ENCODE results near the gene CBX7. TPM values are rescaled to one million over a fixed set of nuclear protein-coding genes. Genes with fewer than 3 reads are reported as not detected.

Gene CBX7
- polyA plus RNA-seq, 1 donor from 2014 or later: 4.4 TPM

DNA sequence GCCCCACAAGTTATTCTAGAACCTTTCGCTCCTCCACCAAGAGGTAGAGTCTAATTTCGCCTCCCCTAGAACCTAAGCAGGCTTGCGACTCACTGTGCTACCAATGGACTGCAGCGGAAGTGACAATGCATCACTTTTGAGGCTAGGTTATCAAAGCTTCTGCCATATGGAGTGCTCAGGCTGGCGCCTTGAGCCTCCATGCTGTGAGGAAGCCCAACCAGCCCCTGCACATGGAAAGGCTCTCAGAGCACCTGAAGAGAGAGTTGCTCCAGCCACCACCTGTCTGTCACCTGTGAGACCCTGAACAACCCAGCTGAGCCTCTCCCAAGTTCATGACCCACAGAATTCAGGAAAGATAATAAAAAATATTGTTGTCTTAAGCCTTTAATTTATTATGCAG, 29.3 kb upstream of the CBX7 start:
- Histone ChIP-seq H4K20me1 (ENCODE audit: insufficient read depth) (no peaks in the 10 kb centered on the region), H3F3A (ENCODE audit: insufficient read depth, low read length, poor library complexity, severe bottlenecking) (no peaks in the 10 kb centered on the region), H3K9me3 (ENCODE audit: low read length) (no peaks in the 10 kb centered on the region), H3K4me2 (ENCODE audit: low read length) (no peak overlapping the region), H3K79me2 (replicated peaks; ENCODE audit: insufficient read depth, low read length) (no peaks in the 10 kb centered on the region), H2AFZ (ENCODE audit: low read depth, low read length) (no peak overlapping the region), H3K27ac (ENCODE audit: low read length) (no peak overlapping the region), H3K9me2 (ENCODE audit: insufficient read depth, low read length) (no peaks in the 10 kb centered on the region), H3K4me3 (ENCODE audit: low read length) (no peak overlapping the region), H3K9ac (ENCODE audit: low read length) (no peak overlapping the region), H3K36me3 (ENCODE audit: insufficient read depth, low read length) (no peaks in the 10 kb centered on the region), H3K27me3 (ENCODE audit: insufficient read depth, low read depth, low read length) (no peaks in the 10 kb centered on the region)
- TF ChIP-seq EZH2 (IDR thresholded peaks at IDR 0.05; ENCODE audit: borderline replicate concordance, insufficient read depth, low read length, poor library complexity, severe bottlenecking) (no peak), RAD21 (conservative IDR thresholded peaks at IDR 0.05) (no peak)
- TF ChIP-seq, protein P1, sequence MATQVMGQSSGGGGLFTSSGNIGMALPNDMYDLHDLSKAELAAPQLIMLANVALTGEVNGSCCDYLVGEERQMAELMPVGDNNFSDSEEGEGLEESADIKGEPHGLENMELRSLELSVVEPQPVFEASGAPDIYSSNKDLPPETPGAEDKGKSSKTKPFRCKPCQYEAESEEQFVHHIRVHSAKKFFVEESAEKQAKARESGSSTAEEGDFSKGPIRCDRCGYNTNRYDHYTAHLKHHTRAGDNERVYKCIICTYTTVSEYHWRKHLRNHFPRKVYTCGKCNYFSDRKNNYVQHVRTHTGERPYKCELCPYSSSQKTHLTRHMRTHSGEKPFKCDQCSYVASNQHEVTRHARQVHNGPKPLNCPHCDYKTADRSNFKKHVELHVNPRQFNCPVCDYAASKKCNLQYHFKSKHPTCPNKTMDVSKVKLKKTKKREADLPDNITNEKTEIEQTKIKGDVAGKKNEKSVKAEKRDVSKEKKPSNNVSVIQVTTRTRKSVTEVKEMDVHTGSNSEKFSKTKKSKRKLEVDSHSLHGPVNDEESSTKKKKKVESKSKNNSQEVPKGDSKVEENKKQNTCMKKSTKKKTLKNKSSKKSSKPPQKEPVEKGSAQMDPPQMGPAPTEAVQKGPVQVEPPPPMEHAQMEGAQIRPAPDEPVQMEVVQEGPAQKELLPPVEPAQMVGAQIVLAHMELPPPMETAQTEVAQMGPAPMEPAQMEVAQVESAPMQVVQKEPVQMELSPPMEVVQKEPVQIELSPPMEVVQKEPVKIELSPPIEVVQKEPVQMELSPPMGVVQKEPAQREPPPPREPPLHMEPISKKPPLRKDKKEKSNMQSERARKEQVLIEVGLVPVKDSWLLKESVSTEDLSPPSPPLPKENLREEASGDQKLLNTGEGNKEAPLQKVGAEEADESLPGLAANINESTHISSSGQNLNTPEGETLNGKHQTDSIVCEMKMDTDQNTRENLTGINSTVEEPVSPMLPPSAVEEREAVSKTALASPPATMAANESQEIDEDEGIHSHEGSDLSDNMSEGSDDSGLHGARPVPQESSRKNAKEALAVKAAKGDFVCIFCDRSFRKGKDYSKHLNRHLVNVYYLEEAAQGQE (IDR thresholded peaks at IDR 0.05; ENCODE audit: borderline replicate concordance): no peak

DNA sequence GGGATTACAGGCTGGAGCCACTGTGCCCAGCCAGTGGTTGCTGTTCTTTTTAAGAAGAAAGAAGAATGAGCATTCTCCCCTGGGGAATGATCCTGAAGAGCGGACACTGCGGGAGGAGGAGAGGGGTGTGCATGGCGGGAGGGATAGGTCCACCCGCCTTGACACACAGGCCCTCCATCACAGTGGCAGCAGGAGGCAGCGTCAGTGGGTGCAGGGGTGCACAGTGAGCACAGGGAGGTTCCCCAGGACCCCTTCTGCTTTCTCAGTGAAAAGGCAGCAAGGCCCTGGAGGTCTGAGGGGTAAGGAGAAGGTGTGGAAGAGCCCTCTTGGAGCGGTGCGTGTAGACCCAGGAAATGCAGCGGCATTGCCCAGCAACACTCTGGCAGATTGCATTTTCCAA, 28.9 kb upstream of the CBX7 start:
- Histone ChIP-seq H2AFZ (ENCODE audit: low read depth, low read length) (no peak overlapping the region), H3K4me3 (ENCODE audit: low read length) (no peak overlapping the region)

More for the DNA sequence above, 28.9 kb upstream of the CBX7 start:
- no peak overlapping the region for H3K4me2 ChIP-seq (ENCODE audit: low read length)
- H3F3A ChIP-seq (ENCODE audit: insufficient read depth, low read length, poor library complexity, severe bottlenecking): no peaks in the 10 kb centered on the region
- H3K9ac ChIP-seq (ENCODE audit: low read length): no peak overlapping the region
- H3K79me2 ChIP-seq (replicated peaks; ENCODE audit: insufficient read depth, low read length): no peaks in the 10 kb centered on the region
- H3K9me3 ChIP-seq (ENCODE audit: low read length): no peaks in the 10 kb centered on the region
- no peak overlapping the region for H3K27ac ChIP-seq (ENCODE audit: low read length)
- no peaks in the 10 kb centered on the region for H4K20me1 ChIP-seq (ENCODE audit: insufficient read depth)
- H3K9me2 ChIP-seq (ENCODE audit: insufficient read depth, low read length): no peaks in the 10 kb centered on the region
- no peaks in the 10 kb centered on the region for H3K27me3 ChIP-seq (ENCODE audit: insufficient read depth, low read depth, low read length)
- no peak for TF ChIP-seq EP300 (conservative IDR thresholded peaks at IDR 0.05; ENCODE audit: poor library complexity, severe bottlenecking)
- no peak for TF ChIP-seq SMC3 (conservative IDR thresholded peaks at IDR 0.05; ENCODE audit: poor library complexity)
- no peak for TF ChIP-seq TAF1 (IDR thresholded peaks at IDR 0.05; ENCODE audit: low read depth)
- TF ChIP-seq POLR2AphosphoS5 (IDR thresholded peaks at IDR 0.05): no peak
- no peak for TF ChIP-seq MXI1 (conservative IDR thresholded peaks at IDR 0.05; ENCODE audit: poor library complexity, severe bottlenecking)
- no peak for TF ChIP-seq EZH2 (IDR thresholded peaks at IDR 0.05; ENCODE audit: borderline replicate concordance, insufficient read depth, low read length, poor library complexity, severe bottlenecking)
- TF ChIP-seq, protein P1 (IDR thresholded peaks at IDR 0.05; ENCODE audit: borderline replicate concordance): no peak
- TF ChIP-seq, protein P2, sequence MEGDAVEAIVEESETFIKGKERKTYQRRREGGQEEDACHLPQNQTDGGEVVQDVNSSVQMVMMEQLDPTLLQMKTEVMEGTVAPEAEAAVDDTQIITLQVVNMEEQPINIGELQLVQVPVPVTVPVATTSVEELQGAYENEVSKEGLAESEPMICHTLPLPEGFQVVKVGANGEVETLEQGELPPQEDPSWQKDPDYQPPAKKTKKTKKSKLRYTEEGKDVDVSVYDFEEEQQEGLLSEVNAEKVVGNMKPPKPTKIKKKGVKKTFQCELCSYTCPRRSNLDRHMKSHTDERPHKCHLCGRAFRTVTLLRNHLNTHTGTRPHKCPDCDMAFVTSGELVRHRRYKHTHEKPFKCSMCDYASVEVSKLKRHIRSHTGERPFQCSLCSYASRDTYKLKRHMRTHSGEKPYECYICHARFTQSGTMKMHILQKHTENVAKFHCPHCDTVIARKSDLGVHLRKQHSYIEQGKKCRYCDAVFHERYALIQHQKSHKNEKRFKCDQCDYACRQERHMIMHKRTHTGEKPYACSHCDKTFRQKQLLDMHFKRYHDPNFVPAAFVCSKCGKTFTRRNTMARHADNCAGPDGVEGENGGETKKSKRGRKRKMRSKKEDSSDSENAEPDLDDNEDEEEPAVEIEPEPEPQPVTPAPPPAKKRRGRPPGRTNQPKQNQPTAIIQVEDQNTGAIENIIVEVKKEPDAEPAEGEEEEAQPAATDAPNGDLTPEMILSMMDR (IDR thresholded peaks at IDR 0.05; ENCODE audit: poor library complexity, severe bottlenecking): no peak
- no peak for TF ChIP-seq RAD21 (conservative IDR thresholded peaks at IDR 0.05)
- H3K36me3 ChIP-seq (ENCODE audit: insufficient read depth, low read length): no peaks in the 10 kb centered on the region

Measured in neural cell (in vitro differentiated cells).